HEK293T (cell line): ENCODE results near the gene DES.

Source experiments
- BHLHE40 ChIP-seq: fragments of 450-650 bp; IDR thresholded peaks from 2 replicates; pipeline ENCODE4 v1.6.1; 2016; ENCODE audit warnings: mild to moderate bottlenecking, moderate library complexity, borderline replicate concordance
- ELF4 ChIP-seq: fragments of 450-650 bp; IDR thresholded peaks from 2 replicates; pipeline ENCODE4 v1.6.1; 2017; ENCODE audit warnings: antibody characterized with exemption
- FOXK2 ChIP-seq: fragments of 450-650 bp; IDR thresholded peaks from 2 replicates; pipeline ENCODE4 v1.6.1; 2016; ENCODE audit warnings: mild to moderate bottlenecking
- SP1 ChIP-seq: fragments of 450-650 bp; IDR thresholded peaks from 2 replicates; pipeline ENCODE4 v1.6.1; 2017
- SUZ12 ChIP-seq: fragments of 450-650 bp; IDR thresholded peaks from 2 replicates; pipeline ENCODE4 v1.6.1; 2016; ENCODE audit warnings: mild to moderate bottlenecking
- TF ChIP-seq, protein P1 (sequence below): fragments of 450-650 bp; IDR thresholded peaks from 2 replicates; pipeline ENCODE4 v1.6.1; 2016

- no peak for TF ChIP-seq SP1
- no peak for TF ChIP-seq FOXK2
- TF ChIP-seq ELF4: no peak
- TF ChIP-seq SUZ12: no peak
- no peak for TF ChIP-seq BHLHE40
- TF ChIP-seq, protein P1, sequence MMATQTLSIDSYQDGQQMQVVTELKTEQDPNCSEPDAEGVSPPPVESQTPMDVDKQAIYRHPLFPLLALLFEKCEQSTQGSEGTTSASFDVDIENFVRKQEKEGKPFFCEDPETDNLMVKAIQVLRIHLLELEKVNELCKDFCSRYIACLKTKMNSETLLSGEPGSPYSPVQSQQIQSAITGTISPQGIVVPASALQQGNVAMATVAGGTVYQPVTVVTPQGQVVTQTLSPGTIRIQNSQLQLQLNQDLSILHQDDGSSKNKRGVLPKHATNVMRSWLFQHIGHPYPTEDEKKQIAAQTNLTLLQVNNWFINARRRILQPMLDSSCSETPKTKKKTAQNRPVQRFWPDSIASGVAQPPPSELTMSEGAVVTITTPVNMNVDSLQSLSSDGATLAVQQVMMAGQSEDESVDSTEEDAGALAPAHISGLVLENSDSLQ: no peak
Measured at GRCh38 chr2:219453671-219454590, 35.8 kb downstream of the DES start.
